T-cell (primary cell): ENCODE measurements around the gene HECTD1. TPM values are rescaled to one million over a fixed set of nuclear protein-coding genes. Genes with fewer than 3 reads are reported as not detected.
A peak's percentile ranks its signal among the peaks of the same experiment; 100 is the strongest.
"Not testable (repeated sequence)": the region's sequence is repeated elsewhere in the genome, so short reads cannot be mapped to it uniquely, and the experiment has no call there.

Experiments used
- ATAC-seq, 4 experiments: fragments of 200-7000 bp in 3 of 4; fragments of 150-1000 bp in 1 of 4; cut with Tn5 transposase; replicated peaks in 1 of 4; 1 replicate in 3 of 4; 2 replicates in 1 of 4; pipeline ENCODE4 v1.10.0; 2021; ENCODE audit warnings: moderate library complexity in 3 of 4, mild to moderate bottlenecking in 2 of 4, moderate number of reproducible peaks in 1 of 4
- CTCF ChIA-PET, 2 donors: fragments of 300-600 bp; sonication (Branson Sonifier 250); formaldehyde crosslinking; loops; one replicate each; lab custom pipeline; 2022; ENCODE audit warnings: antibody characterized with exemption in 2 of 2; lab: Charles Lee
- POLR2A ChIA-PET, 2 donors: fragments of 300-600 bp; sonication (Branson Sonifier 250); formaldehyde crosslinking; loops; one replicate each; lab custom pipeline; 2022; ENCODE audit warnings: antibody characterized with exemption in 2 of 2; lab: Charles Lee
- DNase-seq, 35 experiments: peaks; one replicate each; pipeline versions ENCODE4 v3.0.0 to v3.0.0-alpha.2; 2013 to 2023
- H3K27ac ChIP-seq: one replicate; pipeline ENCODE4 v1.5.1; 2013; ENCODE audit warnings: low read length
- H3K27me3 ChIP-seq, 2 experiments: replicated peaks in 1 of 2; 1 replicate in 1 of 2; 2 replicates in 1 of 2; pipeline versions ENCODE4 v1.6.1 to v1.7.0; 2013; ENCODE audit warnings: low read length in 1 of 2, mixed read lengths in 1 of 2; ENCODE audit not compliant: control insufficient read depth in 2 of 2, insufficient read depth in 2 of 2; ENCODE audit errors: extremely low read depth in 1 of 2
- H3K36me3 ChIP-seq, 2 donors: 1 replicate in 1 of 2; 2 replicates in 1 of 2; pipeline versions ENCODE4 v1.6.1 to v1.7.0; 2013; ENCODE audit warnings: low read length in 1 of 2; ENCODE audit not compliant: control insufficient read depth in 2 of 2, insufficient read depth in 1 of 2; ENCODE audit errors: extremely low read depth in 1 of 2
- H3K4me1 ChIP-seq, 2 experiments: 1 replicate in 1 of 2; 2 replicates in 1 of 2; pipeline versions ENCODE4 v1.6.1 to v1.7.0; 2013; ENCODE audit warnings: low read length in 2 of 2, mixed read lengths in 1 of 2; ENCODE audit not compliant: insufficient read depth in 2 of 2, control insufficient read depth in 1 of 2; ENCODE audit errors: extremely low read depth in 1 of 2
- H3K4me3 ChIP-seq, 2 donors: 1 replicate in 1 of 2; 2 replicates in 1 of 2; pipeline versions ENCODE4 v1.5.1 to v1.7.0; 2013; ENCODE audit warnings: mild to moderate bottlenecking in 2 of 2, low read length in 1 of 2, moderate library complexity in 1 of 2; ENCODE audit not compliant: control insufficient read depth in 1 of 2; ENCODE audit errors: extremely low read depth in 1 of 2
- H3K9me3 ChIP-seq: 2 replicates; pipeline ENCODE4 v1.7.0; 2013
- H3K27ac Mint-ChIP-seq, 2 donors: one replicate each; pipeline ENCODE4 v1.8.0; 2020 to 2021; ENCODE audit warnings: mild to moderate bottlenecking in 2 of 2, mixed read lengths in 2 of 2
- H3K27me3 Mint-ChIP-seq, 2 donors: one replicate each; pipeline ENCODE4 v1.8.0; 2021 to 2022; ENCODE audit warnings: mixed read lengths in 2 of 2
- H3K36me3 Mint-ChIP-seq: one replicate; pipeline ENCODE4 v1.8.0; 2021; ENCODE audit warnings: mixed read lengths
- H3K4me1 Mint-ChIP-seq, 3 donors: one replicate each; pipeline ENCODE4 v1.8.0; 2020 to 2022; ENCODE audit warnings: mixed read lengths in 3 of 3, mild to moderate bottlenecking in 1 of 3
- H3K4me3 Mint-ChIP-seq, 3 donors: one replicate each; pipeline ENCODE4 v1.8.0; 2020 to 2022; ENCODE audit warnings: mild to moderate bottlenecking in 3 of 3, mixed read lengths in 3 of 3, moderate library complexity in 3 of 3
- H3K9me3 Mint-ChIP-seq, 3 donors: one replicate each; pipeline ENCODE4 v1.8.0; 2020 to 2022; ENCODE audit warnings: mixed read lengths in 3 of 3
- WGBS: methylation state at CpG from one replicate; pipeline ENCODE4 v1.1.5; 2013; ENCODE audit warnings: missing lambda C conversion rate; ENCODE audit not compliant: insufficient coverage; 5-methylcytosine and 5-hydroxymethylcytosine counted together
- total RNA-seq, 35 experiments: library from RNA in 6 of 35; stranded (reverse) in 6 of 35; fragments of 120-200 nt in 1 of 35; gene quantifications; one replicate each; pipeline versions ENCODE4 v1.2.1 to v1.2.4 and lab custom pipeline; 2013 to 2026

HECTD1 gene
- total RNA-seq: 100 to 1,000 TPM; 118 to 194 (median 132) TPM
- 124 TPM for total RNA-seq (2013)
- 220 to 385 (median 269) reads per million in 29 experiments for total RNA-seq (lab: John Stamatoyannopoulos, UW)

DNA sequence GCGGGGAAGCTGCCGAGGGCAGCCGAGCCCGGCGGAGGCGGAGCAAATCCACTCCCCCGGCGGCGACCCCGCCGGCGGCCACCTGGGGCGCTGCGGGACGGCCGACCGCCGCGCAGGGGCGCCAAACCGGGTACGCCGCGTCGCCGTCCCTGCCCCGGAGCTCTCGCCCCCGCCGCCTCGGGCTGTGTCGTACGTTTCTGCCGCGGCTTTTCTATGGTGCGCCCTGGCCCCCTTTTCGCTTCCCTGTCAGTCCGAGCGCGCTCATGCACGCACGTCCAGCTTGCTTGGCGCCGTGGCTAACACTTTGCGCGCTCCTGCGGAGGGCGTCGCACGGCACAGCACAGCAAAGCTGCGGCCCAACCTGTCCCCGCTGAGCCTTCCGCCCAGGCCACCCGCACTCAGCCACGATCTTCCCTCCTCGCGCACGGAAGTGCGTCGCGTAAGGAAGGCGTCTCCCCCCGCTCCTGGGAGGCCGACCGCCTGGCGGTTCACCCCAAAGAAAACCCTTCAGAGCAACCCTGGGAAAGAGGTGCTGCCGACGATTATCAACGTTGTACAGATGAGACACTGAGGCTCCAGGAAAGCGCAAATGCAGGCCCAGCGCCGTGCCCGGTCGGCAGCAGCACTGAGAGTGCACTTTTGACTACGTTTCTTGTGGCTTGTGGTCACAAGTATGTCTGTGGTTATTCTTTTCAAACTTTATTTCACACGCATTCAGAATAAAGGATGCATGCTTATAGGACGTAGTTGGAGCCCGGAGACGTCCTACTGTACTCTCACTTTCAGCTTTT is at the start of gene HECTD1:
Gene HECTD1 (minus strand): TSS at position 39 of the 791 bp plus-strand sequence. CDS start 1,857 bp downstream, outside the sequence.
- Histone ChIP-seq H3K36me3 (peaks cover 2 to 3% of the 10 kb centered on the region in 2 donors), H3K27me3 (no peaks in the 10 kb centered on the region), H3K9me3 (no peaks in the 10 kb centered on the region), H3K4me1 (peaks cover 23 to 33% of the 10 kb centered on the region in 2 experiments), H3K4me3 (peak within 1 kb of the TSS; percentile 75 to 90), H3K27ac (peak within 1 kb of the TSS; percentile 96)
- peaks cover 16% of the 10 kb centered on the region for H3K36me3 Mint-ChIP-seq
- H3K9me3 Mint-ChIP-seq: no peaks in the 10 kb centered on the region
- CTCF ChIA-PET: interaction anchor here in 1 of 2 donors (0.6 to 1.9 kb wide), 8 partner anchors 11 to 151 kb away, joined by 3 to 13 read pairs (median 4); no protein-coding TSS in a partner anchor
- H3K27ac Mint-ChIP-seq: peak within 1 kb of the TSS; percentile 99
- peak within 1 kb of the TSS; percentile 91 to 96 (median 92) for H3K4me3 Mint-ChIP-seq
- no peaks in the 10 kb centered on the region for H3K27me3 Mint-ChIP-seq
- POLR2A ChIA-PET: interaction anchor here (0.6 to 1.3 kb wide), 5 partner anchors 11 to 184 kb away, joined by 3 to 17 read pairs (median 3); no protein-coding TSS in a partner anchor
- H3K4me1 Mint-ChIP-seq: peaks cover 50 to 65% (median 63%) of the 10 kb centered on the region in 3 donors
- under 1% methylated on average over 74 of the region's 79 CpGs for WGBS
- DNase-seq: peak in 34 of 35 experiments; percentile 78 to 95 (median 87)
- ATAC-seq: peak; percentile 75 to 84 (median 79)

DNA sequence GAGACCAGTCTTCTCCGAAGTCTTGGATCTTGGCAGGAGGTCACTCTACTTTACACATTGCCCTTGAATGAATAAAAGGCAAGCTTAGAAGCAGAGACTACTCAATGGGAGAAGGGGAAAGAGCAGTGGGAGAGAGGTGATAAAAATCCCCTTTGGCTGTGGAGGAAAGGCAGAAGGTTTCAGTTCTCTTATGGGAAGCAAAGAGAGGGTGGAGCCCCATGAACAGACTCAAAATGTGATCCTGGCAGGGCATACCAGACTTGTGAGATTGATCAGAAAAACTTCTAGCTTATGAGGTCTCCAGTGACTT is 49.6 kb upstream of the HECTD1 start:
- Mint-ChIP-seq H3K27ac (no peak overlapping the region), H3K36me3 (no peaks in the 10 kb centered on the region), H3K9me3 (no peaks in the 10 kb centered on the region), H3K4me3 (no peak overlapping the region), H3K4me1 (no peaks in the 10 kb centered on the region), H3K27me3 (no peaks in the 10 kb centered on the region)
- Histone ChIP-seq H3K27ac (no peak overlapping the region), H3K4me1 (no peaks in the 10 kb centered on the region), H3K36me3 (no peaks in the 10 kb centered on the region), H3K27me3 (no peaks in the 10 kb centered on the region), H3K4me3 (no peak overlapping the region), H3K9me3 (no peaks in the 10 kb centered on the region)
- WGBS: no CpG with 5 or more reads among the region's 1 CpG
- ChIA-PET CTCF (no interaction called here), POLR2A (no interaction called here)
- ATAC-seq: no peak
- DNase-seq: no peak

DNA sequence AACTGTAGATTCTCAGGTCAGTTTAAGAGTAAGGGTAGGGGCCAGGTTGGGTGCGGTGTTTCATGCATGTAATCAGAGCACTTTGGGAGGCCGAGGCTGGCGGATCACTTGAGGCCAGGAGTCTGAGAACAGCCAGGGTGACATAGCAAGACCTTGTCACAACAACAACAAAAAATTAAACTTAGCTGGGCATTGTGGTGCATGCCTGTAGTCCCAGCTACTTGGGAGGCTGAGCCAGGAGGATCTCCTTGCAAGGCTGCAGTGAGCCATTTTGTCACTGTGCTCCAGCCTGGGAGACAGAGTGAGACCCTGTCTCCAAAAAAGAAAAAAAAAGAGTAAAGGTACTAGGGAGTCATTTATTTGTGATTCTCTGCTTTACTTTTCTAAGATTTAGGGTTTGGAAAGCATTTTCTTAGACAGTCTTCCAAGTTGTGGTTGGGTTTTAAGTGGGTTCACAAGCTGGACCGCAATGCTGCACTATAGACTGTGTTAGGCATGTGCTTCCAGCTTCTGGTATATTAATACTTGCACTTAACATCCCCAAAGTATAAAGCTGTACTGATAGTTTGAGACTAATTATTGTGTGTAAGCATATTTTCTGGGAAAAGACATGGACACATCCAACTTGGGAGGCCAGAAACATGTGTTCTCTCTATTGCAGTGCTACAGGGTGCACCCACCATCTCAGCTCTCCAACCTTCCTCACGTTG is 49.1 kb upstream of the HECTD1 start:
- Histone ChIP-seq H3K27me3 (no peaks in the 10 kb centered on the region), H3K36me3 (no peaks in the 10 kb centered on the region), H3K4me1 (no peaks in the 10 kb centered on the region), H3K27ac (no peak overlapping the region), H3K4me3 (no peak overlapping the region), H3K9me3 (no peaks in the 10 kb centered on the region)
- WGBS: no CpG with 5 or more reads among the region's 5 CpGs
- H3K36me3 Mint-ChIP-seq: no peaks in the 10 kb centered on the region
- no peaks in the 10 kb centered on the region for H3K27me3 Mint-ChIP-seq
- no peaks in the 10 kb centered on the region for H3K4me1 Mint-ChIP-seq
- H3K4me3 Mint-ChIP-seq: no peak overlapping the region
- no peaks in the 10 kb centered on the region for H3K9me3 Mint-ChIP-seq
- ATAC-seq (no peak), DNase-seq (no peak)
- ChIA-PET POLR2A (no interaction called here), CTCF (no interaction called here)
- no peak overlapping the region for H3K27ac Mint-ChIP-seq

DNA sequence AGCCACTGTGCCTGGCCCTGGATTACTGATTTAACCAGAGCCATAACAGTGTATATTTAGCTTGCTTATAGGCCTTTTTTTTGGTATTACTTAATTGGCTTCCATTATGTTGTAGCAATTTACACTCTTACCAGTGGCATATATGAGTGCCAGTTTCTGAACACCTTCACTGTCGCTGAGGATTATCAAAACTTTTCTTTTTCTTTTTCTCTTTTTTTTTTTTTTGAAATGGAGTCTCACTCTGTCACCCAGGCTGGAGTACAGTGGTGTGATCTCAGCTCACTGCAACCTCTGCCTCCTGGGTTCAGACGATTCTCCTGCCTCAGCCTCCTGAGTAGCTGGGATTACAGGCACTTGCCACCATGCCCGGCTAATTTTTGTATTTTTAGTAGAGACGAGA is 48.3 kb upstream of the HECTD1 start:
- CTCF ChIA-PET, H3K9me3 ChIP-seq, POLR2A ChIA-PET, H3K27me3 Mint-ChIP-seq, H3K27ac ChIP-seq, H3K4me3 ChIP-seq, H3K4me1 ChIP-seq, H3K36me3 Mint-ChIP-seq, H3K4me1 Mint-ChIP-seq, DNase-seq, H3K9me3 Mint-ChIP-seq, H3K36me3 ChIP-seq, H3K4me3 Mint-ChIP-seq, H3K27me3 ChIP-seq, ATAC-seq, H3K27ac Mint-ChIP-seq: not testable (repeated sequence)
- 96% methylated on average over 3 of the region's 4 CpGs for whole genome bisulfite sequencing

DNA sequence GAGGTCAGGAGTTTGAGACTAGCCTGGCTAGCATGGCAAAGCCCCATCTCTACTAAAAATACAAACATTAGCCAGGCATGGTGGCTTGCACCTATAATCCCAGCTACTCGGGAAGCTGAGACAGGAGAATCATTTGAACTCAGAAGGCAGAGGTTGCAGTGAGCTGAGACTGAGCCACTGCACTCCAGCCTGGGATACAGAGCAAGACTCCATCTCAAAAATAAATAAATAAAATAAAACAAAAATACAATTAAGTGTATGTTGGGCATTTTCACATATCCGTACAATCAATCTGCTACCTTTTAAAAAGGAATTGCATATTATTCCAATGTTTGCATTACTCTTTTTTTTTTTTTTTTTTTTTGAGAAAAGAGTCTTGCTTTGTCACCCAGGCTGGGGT is 47.7 kb upstream of the HECTD1 start:
- no peaks in the 10 kb centered on the region for H3K36me3 ChIP-seq
- H3K27me3 Mint-ChIP-seq: no peaks in the 10 kb centered on the region
- no peaks in the 10 kb centered on the region for H3K36me3 Mint-ChIP-seq
- H3K4me3 ChIP-seq: no peak overlapping the region
- H3K9me3 ChIP-seq: no peaks in the 10 kb centered on the region
- ATAC-seq: no peak
- no peak overlapping the region for H3K4me3 Mint-ChIP-seq
- DNase-seq: no peak
- H3K4me1 ChIP-seq: no peaks in the 10 kb centered on the region
- no peaks in the 10 kb centered on the region for H3K9me3 Mint-ChIP-seq
- ChIA-PET CTCF (no interaction called here), POLR2A (no interaction called here)
- H3K27ac ChIP-seq: no peak overlapping the region
- WGBS: 80% methylated on average over 1 of the region's 2 CpGs
- no peaks in the 10 kb centered on the region for H3K4me1 Mint-ChIP-seq
- H3K27ac Mint-ChIP-seq: no peak overlapping the region
- no peaks in the 10 kb centered on the region for H3K27me3 ChIP-seq

DNA sequence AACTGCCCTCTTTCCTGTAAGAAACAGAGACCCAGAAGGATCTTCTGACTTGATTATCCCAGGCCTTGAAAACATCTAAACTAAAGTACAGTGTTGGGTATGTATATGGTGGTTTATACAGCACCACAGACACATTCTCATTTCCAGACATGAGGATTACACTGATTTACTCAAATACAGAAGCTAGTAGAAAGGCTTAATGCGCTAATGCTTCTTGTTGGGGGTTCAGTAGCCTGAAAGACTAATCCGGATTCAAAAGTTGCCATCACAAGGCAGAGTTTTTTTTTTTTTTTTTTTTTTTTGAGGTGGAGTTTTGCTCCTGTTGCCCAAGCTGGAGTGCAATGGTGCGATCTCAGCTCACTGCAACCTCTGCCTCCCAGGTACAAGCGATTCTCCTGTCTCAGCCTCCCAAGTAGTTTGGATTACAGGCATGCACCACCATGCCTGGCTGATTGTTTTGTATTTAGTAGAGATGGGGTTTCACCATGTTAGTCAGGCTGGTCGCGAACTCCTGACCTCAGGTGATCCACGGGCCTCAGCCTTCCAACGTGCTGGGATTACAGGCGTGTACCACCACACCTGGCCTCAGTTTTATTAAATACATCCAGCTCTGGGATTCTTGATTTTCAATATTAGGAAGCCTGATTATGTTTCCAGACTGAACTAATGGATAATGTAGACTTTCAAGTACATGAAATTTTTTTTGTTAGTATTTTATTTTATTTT is 46.3 kb upstream of the HECTD1 start:
- H3K9me3 Mint-ChIP-seq: no peaks in the 10 kb centered on the region
- no peaks in the 10 kb centered on the region for H3K36me3 Mint-ChIP-seq
- H3K27ac Mint-ChIP-seq: no peak overlapping the region
- no peak overlapping the region for H3K4me3 Mint-ChIP-seq
- H3K4me1 ChIP-seq: no peaks in the 10 kb centered on the region
- no peaks in the 10 kb centered on the region for H3K4me1 Mint-ChIP-seq
- no peak overlapping the region for H3K4me3 ChIP-seq
- ATAC-seq (no peak), DNase-seq (no peak)
- CTCF ChIA-PET: interaction anchor here in 1 of 2 donors (0.6 kb wide), 1 partner anchor 1273 kb away, joined by 3 read pairs; no protein-coding TSS in a partner anchor
- POLR2A ChIA-PET: no interaction called here
- no peaks in the 10 kb centered on the region for H3K36me3 ChIP-seq
- no peaks in the 10 kb centered on the region for H3K27me3 ChIP-seq
- 96% methylated on average over 5 of the region's 9 CpGs for WGBS
- no peaks in the 10 kb centered on the region for H3K9me3 ChIP-seq
- no peak overlapping the region for H3K27ac ChIP-seq
- H3K27me3 Mint-ChIP-seq: no peaks in the 10 kb centered on the region
